NT2/D1 (cell line): Measurements from ENCODE around the gene ANKRD13B.

Source experiments
- DNase-seq: peaks from one replicate; pipeline ENCODE4 v3.0.0-alpha.2; 2011; ENCODE audit warnings: low read depth, low spot score
- H3K27me3 ChIP-seq: 2 replicates; pipeline ENCODE4 v1.6.0; 2011; ENCODE audit warnings: mild to moderate bottlenecking; ENCODE audit not compliant: insufficient read length, insufficient read depth
- H3K36me3 ChIP-seq: 2 replicates; pipeline ENCODE4 v1.6.1; 2011; ENCODE audit warnings: mild to moderate bottlenecking, low read length, mixed read lengths; ENCODE audit not compliant: insufficient read depth, insufficient read length
- H3K4me1 ChIP-seq: 2 replicates; pipeline ENCODE4 v1.5.1; 2011; ENCODE audit not compliant: insufficient read depth, insufficient read length
- H3K4me3 ChIP-seq: 2 replicates; pipeline ENCODE4 v1.5.1; 2011; ENCODE audit warnings: low read depth; ENCODE audit not compliant: insufficient read length
- H3K9ac ChIP-seq: 2 replicates; pipeline ENCODE4 v1.6.0; 2011; ENCODE audit warnings: low read depth; ENCODE audit not compliant: insufficient read length
- H3K9me3 ChIP-seq: 2 replicates; pipeline ENCODE4 v1.5.1; 2011; ENCODE audit warnings: mild to moderate bottlenecking, low read length; ENCODE audit not compliant: insufficient read depth
- SUZ12 ChIP-seq: IDR thresholded peaks from 2 replicates; pipeline ENCODE4 v1.6.1; 2011; ENCODE audit not compliant: insufficient read length, insufficient read depth; ENCODE audit errors: extremely low read depth
- YY1 ChIP-seq: IDR thresholded peaks from 2 replicates; pipeline ENCODE4 v1.6.1; 2011; ENCODE audit not compliant: insufficient read length, insufficient read depth
- ZNF274 ChIP-seq: IDR thresholded peaks from 2 replicates; pipeline ENCODE4 v1.6.1; 2011; ENCODE audit warnings: mild to moderate bottlenecking, low read depth, low read length

The ANKRD13B gene

DNA sequence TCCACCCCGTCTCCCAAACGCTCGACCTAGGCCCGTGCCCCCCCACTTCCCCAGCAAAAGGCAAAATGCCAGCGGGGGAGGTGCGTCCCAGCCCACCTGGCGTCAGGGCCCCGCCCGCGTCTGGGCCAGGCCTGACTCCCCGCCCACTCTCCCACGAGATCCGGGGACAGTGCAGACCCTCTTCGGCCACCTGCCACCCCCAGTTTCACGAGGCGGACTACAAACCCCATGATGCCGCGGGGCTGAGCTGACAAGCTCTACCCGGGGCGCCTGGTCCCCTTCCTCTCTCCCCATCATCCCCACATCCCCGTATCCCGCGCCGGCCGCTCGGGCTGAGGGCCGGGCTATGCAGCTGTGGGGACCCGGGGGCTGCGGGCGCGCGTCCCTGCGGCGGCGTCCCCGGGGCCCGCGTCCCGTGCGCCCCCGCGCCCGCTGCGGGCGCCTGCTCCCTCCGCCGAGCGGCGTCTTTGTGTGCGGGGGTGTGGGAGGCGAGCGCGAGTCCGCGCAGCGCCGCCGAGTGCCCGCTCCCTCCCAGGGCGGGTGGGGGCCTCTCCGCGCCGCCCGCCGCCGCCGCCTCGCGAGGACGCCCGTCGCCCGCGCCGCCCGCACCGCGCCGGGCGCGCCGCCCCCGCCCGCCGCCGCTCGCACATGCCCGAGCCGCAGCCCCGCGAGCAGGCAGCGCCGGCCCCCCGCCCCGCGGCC is at the start of gene ANKRD13B:
Gene ANKRD13B (plus strand): TSS at position 283 of the 702 bp plus-strand sequence. CDS start 490 bp downstream, outside the sequence.
- Histone ChIP-seq H3K9me3 (no peaks in the 10 kb centered on the region), H3K4me1 (peaks cover 39% of the 10 kb centered on the region)
- DNase-seq, result no peak

DNA sequence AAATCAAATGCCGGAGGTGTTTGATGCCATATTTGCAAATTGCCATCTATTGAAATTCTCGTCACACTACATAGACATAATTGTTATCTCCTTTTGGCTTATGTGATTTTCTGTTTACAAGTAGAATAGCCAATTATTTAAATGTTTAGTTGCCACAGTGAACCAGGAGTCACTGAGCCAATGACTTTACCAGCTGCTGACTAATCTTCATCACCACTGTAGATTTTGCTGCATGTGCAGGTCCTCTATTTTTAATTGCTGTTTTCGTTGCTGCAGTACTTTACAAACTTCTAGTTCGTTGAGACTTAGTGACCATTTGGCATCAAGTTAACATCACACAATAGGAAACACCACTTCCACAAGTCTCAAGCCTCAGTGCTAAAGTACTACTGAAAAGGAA is 48.9 kb upstream of the ANKRD13B start:
- Histone ChIP-seq H3K27me3 (no peaks in the 10 kb centered on the region), H3K9me3 (no peaks in the 10 kb centered on the region), H3K36me3 (peaks cover 25% of the 10 kb centered on the region), H3K4me1 (no peaks in the 10 kb centered on the region), H3K9ac (no peak overlapping the region), H3K4me3 (no peak overlapping the region)
- TF ChIP-seq ZNF274, result no peak
- no peak for TF ChIP-seq SUZ12
- no peak for TF ChIP-seq YY1
- DNase-seq, result no peak

More for the DNA sequence above, at the start of gene ANKRD13B:
- H3K27me3 ChIP-seq, result peaks cover 32% of the 10 kb centered on the region
- no peaks in the 10 kb centered on the region for H3K36me3 ChIP-seq
- H3K4me3 ChIP-seq, result peak within 1 kb of the TSS; percentile 40
- TF ChIP-seq YY1 (no peak), SUZ12 (no peak)
- no peak within 1 kb of the TSS for H3K9ac ChIP-seq

DNA sequence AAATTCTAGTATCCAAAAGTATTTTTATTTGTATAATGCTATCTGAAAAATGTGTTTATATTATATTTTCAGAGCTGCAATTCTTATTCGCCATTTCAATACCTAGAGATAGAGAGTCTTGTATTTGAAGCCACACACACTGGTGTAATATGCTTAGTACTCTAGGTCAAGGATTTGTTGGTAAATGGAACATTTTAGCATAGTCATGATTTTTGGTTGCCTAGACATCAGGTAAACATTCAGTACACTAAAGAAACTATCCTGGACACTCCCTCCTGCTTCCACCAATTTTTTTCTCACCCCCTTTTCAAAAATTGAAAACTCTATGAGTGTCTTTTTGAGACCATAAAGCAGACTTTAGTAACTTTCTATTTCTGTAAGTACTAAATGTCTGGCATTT is 46.8 kb upstream of the ANKRD13B start:
- TF ChIP-seq SUZ12 (no peak), ZNF274 (no peak), YY1 (no peak)
- H3K9me3 ChIP-seq, result no peaks in the 10 kb centered on the region
- DNase-seq, result no peak
- H3K4me1 ChIP-seq, result no peaks in the 10 kb centered on the region
- H3K36me3 ChIP-seq, result peaks cover 25% of the 10 kb centered on the region
- H3K4me3 ChIP-seq, result no peak overlapping the region
- H3K27me3 ChIP-seq, result no peaks in the 10 kb centered on the region
- no peak overlapping the region for H3K9ac ChIP-seq

DNA sequence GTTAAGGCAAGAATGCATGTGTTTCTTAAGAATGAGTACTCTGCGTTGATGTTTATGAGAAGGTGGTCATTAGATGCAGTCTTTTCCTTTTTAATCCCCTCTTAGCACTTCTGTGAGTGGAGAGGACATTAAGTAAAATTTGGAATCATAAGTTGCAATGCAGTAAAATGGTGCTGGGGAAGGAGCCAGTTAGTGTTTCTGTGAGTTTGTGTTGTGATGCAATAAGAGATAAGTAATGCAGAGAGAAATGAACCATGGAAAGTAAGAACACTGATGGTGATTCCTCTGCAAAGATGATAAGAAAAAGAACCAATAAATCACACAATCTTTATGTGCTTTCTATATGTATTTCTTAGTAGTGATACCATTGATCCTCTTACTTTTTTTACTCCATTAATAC is 46.1 kb upstream of the ANKRD13B start:
- DNase-seq, result no peak
- TF ChIP-seq ZNF274 (no peak), SUZ12 (no peak), YY1 (no peak)
- peaks cover 19% of the 10 kb centered on the region for H3K36me3 ChIP-seq
- H3K4me1 ChIP-seq, result no peaks in the 10 kb centered on the region
- no peaks in the 10 kb centered on the region for H3K27me3 ChIP-seq
- no peak overlapping the region for H3K9ac ChIP-seq
- no peaks in the 10 kb centered on the region for H3K9me3 ChIP-seq
- no peak overlapping the region for H3K4me3 ChIP-seq

DNA sequence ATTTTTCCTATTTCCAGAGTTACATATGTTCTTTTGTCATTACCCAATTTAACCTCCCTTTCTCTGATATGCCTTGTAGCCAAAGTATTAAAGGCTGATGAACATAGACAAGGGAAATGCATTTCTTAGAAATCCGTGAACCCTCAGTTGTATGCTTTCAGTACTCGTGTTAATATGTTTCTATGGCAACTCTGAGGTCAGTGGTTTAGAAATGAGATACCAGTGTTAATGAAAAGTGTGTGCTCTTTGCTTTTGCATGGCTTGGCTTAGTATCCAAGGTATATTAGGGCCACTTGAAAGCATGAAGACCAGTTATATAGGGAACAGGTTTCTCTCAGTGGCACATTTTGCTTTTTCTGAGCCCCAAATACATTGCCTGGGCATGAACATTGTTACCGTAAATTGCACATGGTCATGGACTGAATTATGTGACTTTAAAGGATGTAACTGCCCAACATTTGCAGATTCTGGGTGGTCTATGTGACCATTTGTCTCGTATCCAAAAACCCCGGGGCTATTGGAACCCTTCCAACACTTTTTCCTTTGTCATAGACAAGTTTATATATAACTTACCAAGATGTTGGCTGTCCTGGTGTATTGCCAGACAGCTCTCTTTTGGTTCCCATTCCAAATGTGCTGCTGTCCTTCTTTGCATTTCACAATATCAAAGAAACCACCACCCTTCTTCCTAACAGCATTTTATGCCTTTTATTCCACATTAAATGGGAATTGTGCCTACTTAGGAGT is 43.6 kb upstream of the ANKRD13B start:
- no peaks in the 10 kb centered on the region for H3K27me3 ChIP-seq
- H3K4me1 ChIP-seq, result no peaks in the 10 kb centered on the region
- H3K4me3 ChIP-seq, result no peak overlapping the region
- no peak for DNase-seq
- no peaks in the 10 kb centered on the region for H3K36me3 ChIP-seq
- TF ChIP-seq YY1 (no peak), ZNF274 (no peak), SUZ12 (no peak)
- H3K9ac ChIP-seq, result no peak overlapping the region
- H3K9me3 ChIP-seq, result no peaks in the 10 kb centered on the region

DNA sequence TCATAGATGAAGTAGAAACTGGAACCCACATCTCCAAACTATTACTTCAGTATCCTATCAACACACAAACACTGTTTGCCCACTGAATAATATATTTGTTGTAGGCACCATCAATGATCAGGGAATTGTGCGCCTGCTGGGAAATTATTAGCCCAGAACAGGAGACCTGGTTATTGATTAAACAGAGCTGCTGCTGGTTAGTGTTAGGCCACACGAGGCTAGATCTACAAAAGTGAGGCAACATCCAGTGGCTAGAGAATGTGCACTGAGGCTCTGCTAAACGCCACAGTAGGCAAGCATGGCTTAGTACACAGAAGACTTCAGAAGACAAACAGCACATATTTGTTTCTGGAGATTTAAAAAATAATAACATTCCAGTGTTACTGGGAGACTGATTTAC is 37.1 kb upstream of the ANKRD13B start:
- DNase-seq, result no peak
- TF ChIP-seq ZNF274 (no peak), YY1 (no peak), SUZ12 (no peak)
- no peaks in the 10 kb centered on the region for H3K9me3 ChIP-seq

DNA sequence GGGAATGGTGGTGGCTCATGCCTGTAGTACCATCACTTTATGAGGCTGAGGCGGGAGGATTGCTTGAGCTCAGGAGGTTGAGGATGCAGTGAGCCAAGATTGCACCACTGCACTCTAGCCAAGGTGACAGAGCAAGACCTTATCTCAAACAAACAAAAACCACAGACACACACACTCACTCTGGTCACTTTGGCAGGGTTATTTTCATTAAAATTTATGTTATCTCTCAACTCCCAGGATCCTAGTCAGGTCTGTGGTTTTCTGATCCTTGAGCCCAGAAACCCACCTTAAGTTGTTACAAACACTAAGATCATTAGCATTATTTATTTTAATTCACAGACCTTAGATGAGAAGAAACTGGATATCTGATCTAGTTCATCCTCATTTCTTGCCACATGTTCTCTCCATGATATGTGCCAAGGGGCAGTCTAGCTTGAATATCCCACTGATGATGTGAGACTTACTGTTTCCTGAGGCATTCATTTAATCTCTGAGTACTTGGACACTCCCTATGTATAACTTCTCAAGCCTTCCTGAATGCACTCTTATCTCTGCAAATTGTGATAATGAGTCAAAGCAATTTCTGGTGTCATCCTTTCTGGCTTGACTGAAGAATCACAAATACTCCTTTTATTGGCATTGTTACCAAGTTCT is 35.7 kb upstream of the ANKRD13B start:
- TF ChIP-seq YY1, result no peak
- no peak for TF ChIP-seq SUZ12
- no peak for TF ChIP-seq ZNF274
- DNase-seq, result no peak
- peaks cover 3% of the 10 kb centered on the region for H3K4me1 ChIP-seq

More for the DNA sequence above, 37.1 kb upstream of the ANKRD13B start:
- Histone ChIP-seq H3K4me1 (no peaks in the 10 kb centered on the region), H3K9ac (no peak overlapping the region), H3K27me3 (no peaks in the 10 kb centered on the region), H3K36me3 (no peaks in the 10 kb centered on the region), H3K4me3 (no peak overlapping the region)

More for the DNA sequence above, 35.7 kb upstream of the ANKRD13B start:
- no peak overlapping the region for H3K9ac ChIP-seq
- no peaks in the 10 kb centered on the region for H3K27me3 ChIP-seq
- no peak overlapping the region for H3K4me3 ChIP-seq
- H3K36me3 ChIP-seq, result no peaks in the 10 kb centered on the region
- no peaks in the 10 kb centered on the region for H3K9me3 ChIP-seq
